Bone marrow (tissue), 2 donors: ENCODE results near the gene SMAD3.
"Not testable (repeated sequence)": the region's sequence is repeated elsewhere in the genome, so short reads cannot be mapped to it uniquely, and the experiment has no call there.

Experiments used
- DNase-seq, 2 donors: peaks; one replicate each; lab custom pipeline; 2025; lab: John Stamatoyannopoulos, UW

Gene SMAD3

GRCh38 chr15:67065531-67066005 is at the start of gene SMAD3:
Gene SMAD3, plus strand, starts transcription at chr15:67065602. Its CDS starts 553 bp downstream, at chr15:67066155.
- peak; percentile 37 to 72 for DNase-seq

GRCh38 chr15:67017311-67017710 is 48.1 kb upstream of the SMAD3 start:
- no peak for DNase-seq

GRCh38 chr15:67018026-67018425 is 47.4 kb upstream of the SMAD3 start:
- no peak for DNase-seq

GRCh38 chr15:67018441-67018840 is 47.0 kb upstream of the SMAD3 start:
- DNase-seq: no peak

GRCh38 chr15:67019069-67019468 is 46.3 kb upstream of the SMAD3 start:
- DNase-seq: no peak

GRCh38 chr15:67019884-67020520 is 45.4 kb upstream of the SMAD3 start:
- DNase-seq: no peak

- not testable (repeated sequence) for DNase-seq
Observed at GRCh38 chr15:67020668-67021067, 44.7 kb upstream of the SMAD3 start.

- no peak for DNase-seq
Observed at GRCh38 chr15:67021455-67021854, 43.9 kb upstream of the SMAD3 start.

GRCh38 chr15:67022587-67023105 is 42.8 kb upstream of the SMAD3 start:
- no peak for DNase-seq

GRCh38 chr15:67023517-67024313 is 41.7 kb upstream of the SMAD3 start:
- no peak for DNase-seq

GRCh38 chr15:67024314-67024997 is 40.9 kb upstream of the SMAD3 start:
- DNase-seq: peak; percentile 49 to 89

- DNase-seq: no peak
Observed at GRCh38 chr15:67024998-67025368, 40.4 kb upstream of the SMAD3 start.

- peak in 1 of 2 donors; percentile 52 for DNase-seq
Observed at GRCh38 chr15:67025719-67026609, 39.4 kb upstream of the SMAD3 start.

GRCh38 chr15:67026610-67026967 is 38.8 kb upstream of the SMAD3 start:
- DNase-seq: no peak

- DNase-seq: not testable (repeated sequence)
Observed at GRCh38 chr15:67028440-67028839, 37.0 kb upstream of the SMAD3 start.

GRCh38 chr15:67030036-67030762 is 35.2 kb upstream of the SMAD3 start:
- no peak for DNase-seq

GRCh38 chr15:67031331-67031730 is 34.1 kb upstream of the SMAD3 start:
- no peak for DNase-seq

GRCh38 chr15:67032608-67033007 is 32.8 kb upstream of the SMAD3 start:
- DNase-seq: no peak

GRCh38 chr15:67033012-67033411 is 32.4 kb upstream of the SMAD3 start:
- DNase-seq: no peak

- no peak for DNase-seq
Observed at GRCh38 chr15:67033571-67034044, 31.8 kb upstream of the SMAD3 start.

GRCh38 chr15:67035886-67036285 is 29.5 kb upstream of the SMAD3 start:
- DNase-seq: no peak
